Measurements from ENCODE around the gene FCHSD2.
"Not testable (repeated sequence)": the region's sequence is repeated elsewhere in the genome, so short reads cannot be mapped to it uniquely, and the experiment has no call there.

FCHSD2 gene

GRCh38 chr11:72860592-72860991 lies 281.5 kb downstream of the FCHSD2 start:
- DNase-seq, result no peak

GRCh38 chr11:72860010-72860409 lies 282.1 kb downstream of the FCHSD2 start:
- no peak for DNase-seq

- no peak for DNase-seq
Observed at GRCh38 chr11:72859126-72859525, 283.0 kb downstream of the FCHSD2 start.

- not testable (repeated sequence) for DNase-seq
Observed at GRCh38 chr11:72858267-72858666, 283.9 kb downstream of the FCHSD2 start.

- DNase-seq, result no peak
Observed at GRCh38 chr11:72856551-72857345, 285.4 kb downstream of the FCHSD2 start.

GRCh38 chr11:72856065-72856464 lies 286.1 kb downstream of the FCHSD2 start:
- no peak for DNase-seq

- DNase-seq, result no peak
Observed at GRCh38 chr11:72851726-72852125, 290.4 kb downstream of the FCHSD2 start.

GRCh38 chr11:72850832-72851231 lies 291.3 kb downstream of the FCHSD2 start:
- no peak for DNase-seq

- DNase-seq, result peak; percentile 40
Observed at GRCh38 chr11:72848846-72849466, 293.2 kb downstream of the FCHSD2 start.

GRCh38 chr11:72844356-72844755 lies 297.8 kb downstream of the FCHSD2 start:
- no peak for DNase-seq

GRCh38 chr11:72842653-72843330 lies 299.3 kb downstream of the FCHSD2 start:
- DNase-seq, result no peak

- DNase-seq, result no peak
Observed at GRCh38 chr11:72842126-72842525, 300.0 kb downstream of the FCHSD2 start.

GRCh38 chr11:72841397-72841796 lies 300.7 kb downstream of the FCHSD2 start:
- no peak for DNase-seq

- no peak for DNase-seq
Observed at GRCh38 chr11:72840780-72841179, 301.3 kb downstream of the FCHSD2 start.

- no peak for DNase-seq
Observed at GRCh38 chr11:72838691-72839305, 303.3 kb downstream of the FCHSD2 start.

GRCh38 chr11:72836111-72836510 lies 306.0 kb downstream of the FCHSD2 start:
- DNase-seq, result no peak

GRCh38 chr11:72834905-72835304 lies 307.2 kb downstream of the FCHSD2 start:
- DNase-seq, result no peak

- no peak for DNase-seq
Observed at GRCh38 chr11:72833811-72834493, 308.2 kb downstream of the FCHSD2 start.

GRCh38 chr11:72833083-72833733 lies 308.9 kb downstream of the FCHSD2 start:
- DNase-seq, result no peak

GRCh38 chr11:72832301-72833082 lies 309.6 kb downstream of the FCHSD2 start:
- DNase-seq, result no peak

- peak; percentile 47 for DNase-seq
Observed at GRCh38 chr11:72831521-72832300, 310.4 kb downstream of the FCHSD2 start.

Data from RPMI8226 (cell line).